SK-N-SH (cell line): ENCODE measurements around the gene ATE1.

Experiments used
- EZH2phosphoT487 ChIP-seq: fragments of 200-600 bp; sonication (generic); IDR thresholded peaks from 2 replicates; pipeline ENCODE4 v1.6.1; 2017; ENCODE audit warnings: low read depth, mixed run types, mild to moderate bottlenecking, antibody characterized with exemption, moderate library complexity, borderline replicate concordance
- FOXJ3 ChIP-seq: sonication (generic); formaldehyde crosslinking; IDR thresholded peaks from 2 replicates; pipeline ENCODE4 v1.5.1; 2020; ENCODE audit warnings: mild to moderate bottlenecking, missing genetic modification reagents
- FOXM1 ChIP-seq: IDR thresholded peaks from 2 replicates; pipeline ENCODE4 v1.4.0; 2012; ENCODE audit warnings: low read depth, mild to moderate bottlenecking
- MAX ChIP-seq: IDR thresholded peaks from 2 replicates; pipeline ENCODE4 v1.4.0; 2012; ENCODE audit warnings: low read depth
- PBX3 ChIP-seq: IDR thresholded peaks from 2 replicates; pipeline ENCODE4; 2012
- RCOR1 ChIP-seq: fragments of 150-350 bp; IDR thresholded peaks from 2 replicates; pipeline ENCODE4 v1.6.1; 2017; ENCODE audit warnings: antibody characterized with exemption, low read length
- RXRA ChIP-seq: IDR thresholded peaks from 2 replicates; pipeline ENCODE4 v1.4.0; 2012; ENCODE audit warnings: low read depth, mild to moderate bottlenecking, borderline replicate concordance
- USF1 ChIP-seq: IDR thresholded peaks from 2 replicates; pipeline ENCODE4 v1.4.0; 2012; ENCODE audit warnings: low read depth, borderline replicate concordance
- TF ChIP-seq, protein P1 (sequence below): fragments of 200-600 bp; sonication (generic); IDR thresholded peaks from 2 replicates; pipeline ENCODE4 v1.6.1; 2017; ENCODE audit warnings: antibody characterized with exemption, mild to moderate bottlenecking, moderate library complexity
- TF ChIP-seq, protein P2 (sequence below): IDR thresholded peaks from 2 replicates; pipeline ENCODE4 v1.6.1; 2012; ENCODE audit warnings: mild to moderate bottlenecking, low read depth, low read length, moderate library complexity

- TF ChIP-seq, protein P1, sequence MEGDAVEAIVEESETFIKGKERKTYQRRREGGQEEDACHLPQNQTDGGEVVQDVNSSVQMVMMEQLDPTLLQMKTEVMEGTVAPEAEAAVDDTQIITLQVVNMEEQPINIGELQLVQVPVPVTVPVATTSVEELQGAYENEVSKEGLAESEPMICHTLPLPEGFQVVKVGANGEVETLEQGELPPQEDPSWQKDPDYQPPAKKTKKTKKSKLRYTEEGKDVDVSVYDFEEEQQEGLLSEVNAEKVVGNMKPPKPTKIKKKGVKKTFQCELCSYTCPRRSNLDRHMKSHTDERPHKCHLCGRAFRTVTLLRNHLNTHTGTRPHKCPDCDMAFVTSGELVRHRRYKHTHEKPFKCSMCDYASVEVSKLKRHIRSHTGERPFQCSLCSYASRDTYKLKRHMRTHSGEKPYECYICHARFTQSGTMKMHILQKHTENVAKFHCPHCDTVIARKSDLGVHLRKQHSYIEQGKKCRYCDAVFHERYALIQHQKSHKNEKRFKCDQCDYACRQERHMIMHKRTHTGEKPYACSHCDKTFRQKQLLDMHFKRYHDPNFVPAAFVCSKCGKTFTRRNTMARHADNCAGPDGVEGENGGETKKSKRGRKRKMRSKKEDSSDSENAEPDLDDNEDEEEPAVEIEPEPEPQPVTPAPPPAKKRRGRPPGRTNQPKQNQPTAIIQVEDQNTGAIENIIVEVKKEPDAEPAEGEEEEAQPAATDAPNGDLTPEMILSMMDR = no peak
- TF ChIP-seq EZH2phosphoT487 = no peak
- no peak for TF ChIP-seq MAX
- TF ChIP-seq, protein P2, sequence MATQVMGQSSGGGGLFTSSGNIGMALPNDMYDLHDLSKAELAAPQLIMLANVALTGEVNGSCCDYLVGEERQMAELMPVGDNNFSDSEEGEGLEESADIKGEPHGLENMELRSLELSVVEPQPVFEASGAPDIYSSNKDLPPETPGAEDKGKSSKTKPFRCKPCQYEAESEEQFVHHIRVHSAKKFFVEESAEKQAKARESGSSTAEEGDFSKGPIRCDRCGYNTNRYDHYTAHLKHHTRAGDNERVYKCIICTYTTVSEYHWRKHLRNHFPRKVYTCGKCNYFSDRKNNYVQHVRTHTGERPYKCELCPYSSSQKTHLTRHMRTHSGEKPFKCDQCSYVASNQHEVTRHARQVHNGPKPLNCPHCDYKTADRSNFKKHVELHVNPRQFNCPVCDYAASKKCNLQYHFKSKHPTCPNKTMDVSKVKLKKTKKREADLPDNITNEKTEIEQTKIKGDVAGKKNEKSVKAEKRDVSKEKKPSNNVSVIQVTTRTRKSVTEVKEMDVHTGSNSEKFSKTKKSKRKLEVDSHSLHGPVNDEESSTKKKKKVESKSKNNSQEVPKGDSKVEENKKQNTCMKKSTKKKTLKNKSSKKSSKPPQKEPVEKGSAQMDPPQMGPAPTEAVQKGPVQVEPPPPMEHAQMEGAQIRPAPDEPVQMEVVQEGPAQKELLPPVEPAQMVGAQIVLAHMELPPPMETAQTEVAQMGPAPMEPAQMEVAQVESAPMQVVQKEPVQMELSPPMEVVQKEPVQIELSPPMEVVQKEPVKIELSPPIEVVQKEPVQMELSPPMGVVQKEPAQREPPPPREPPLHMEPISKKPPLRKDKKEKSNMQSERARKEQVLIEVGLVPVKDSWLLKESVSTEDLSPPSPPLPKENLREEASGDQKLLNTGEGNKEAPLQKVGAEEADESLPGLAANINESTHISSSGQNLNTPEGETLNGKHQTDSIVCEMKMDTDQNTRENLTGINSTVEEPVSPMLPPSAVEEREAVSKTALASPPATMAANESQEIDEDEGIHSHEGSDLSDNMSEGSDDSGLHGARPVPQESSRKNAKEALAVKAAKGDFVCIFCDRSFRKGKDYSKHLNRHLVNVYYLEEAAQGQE = no peak
- TF ChIP-seq USF1 = no peak
- TF ChIP-seq PBX3 = no peak
- no peak for TF ChIP-seq FOXJ3 (CRISPR knock-in tag)
- TF ChIP-seq RCOR1 = no peak
- TF ChIP-seq RXRA = no peak
- TF ChIP-seq FOXM1 = no peak
Measured at GRCh38 chr10:121831237-121831636, 96.6 kb downstream of the ATE1 start.
